Tongue (tissue), 3 donors: ENCODE measurements around the gene BCKDHA. TPM values are rescaled to one million over a fixed set of nuclear protein-coding genes. Genes with fewer than 3 reads are reported as not detected.
"Not testable (repeated sequence)": the region's sequence is repeated elsewhere in the genome, so short reads cannot be mapped to it uniquely, and the experiment has no call there.

Experiments
- DNase-seq: peaks from one replicate; pipeline ENCODE4 v3.0.0-alpha.2; 2015
- small RNA-seq: library from RNA; depleted of rRNA; stranded (forward); fragments of <200 nt; gene quantifications from one replicate; pipeline ENCODE3, GENCODE V24; 2014; ENCODE audit warnings: low replicate concordance
- total RNA-seq: library from RNA; depleted of rRNA; stranded (reverse); fragments of >200 nt; gene quantifications from one replicate; pipeline ENCODE4 v1.2.3, GENCODE V29; 2014

Gene BCKDHA
- total RNA-seq, 1 donor from 2014 or later, result 58.0 TPM

DNA sequence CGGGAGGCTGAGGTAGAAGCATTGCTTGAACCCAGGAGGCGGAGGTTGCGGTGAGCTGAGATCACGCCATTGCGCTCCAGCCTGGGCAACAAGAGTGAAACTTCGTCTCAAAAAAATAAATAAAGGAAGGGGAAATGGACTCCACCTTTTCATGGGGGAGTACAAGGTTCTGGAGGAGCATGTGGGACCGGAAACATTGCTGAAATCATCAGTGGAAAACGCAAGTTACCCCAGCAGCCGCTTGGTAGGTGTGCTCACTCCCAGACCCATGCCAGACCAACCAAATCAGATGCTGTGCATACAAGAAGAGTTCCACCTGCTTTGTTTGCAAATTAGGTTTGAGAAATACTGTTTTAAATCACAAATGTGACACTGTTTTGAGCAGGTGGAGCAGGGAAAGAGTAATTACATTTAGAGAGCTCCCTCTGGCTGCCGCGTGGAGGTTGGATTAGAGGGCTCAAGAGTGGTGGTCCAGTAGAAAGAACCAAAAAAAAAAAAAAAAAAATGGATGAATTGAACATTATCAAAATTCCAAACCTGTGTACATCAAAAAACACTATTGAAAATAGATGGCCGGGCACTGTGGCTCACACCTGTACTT, 50.2 kb downstream of the BCKDHA start:
- no peak for DNase-seq

DNA sequence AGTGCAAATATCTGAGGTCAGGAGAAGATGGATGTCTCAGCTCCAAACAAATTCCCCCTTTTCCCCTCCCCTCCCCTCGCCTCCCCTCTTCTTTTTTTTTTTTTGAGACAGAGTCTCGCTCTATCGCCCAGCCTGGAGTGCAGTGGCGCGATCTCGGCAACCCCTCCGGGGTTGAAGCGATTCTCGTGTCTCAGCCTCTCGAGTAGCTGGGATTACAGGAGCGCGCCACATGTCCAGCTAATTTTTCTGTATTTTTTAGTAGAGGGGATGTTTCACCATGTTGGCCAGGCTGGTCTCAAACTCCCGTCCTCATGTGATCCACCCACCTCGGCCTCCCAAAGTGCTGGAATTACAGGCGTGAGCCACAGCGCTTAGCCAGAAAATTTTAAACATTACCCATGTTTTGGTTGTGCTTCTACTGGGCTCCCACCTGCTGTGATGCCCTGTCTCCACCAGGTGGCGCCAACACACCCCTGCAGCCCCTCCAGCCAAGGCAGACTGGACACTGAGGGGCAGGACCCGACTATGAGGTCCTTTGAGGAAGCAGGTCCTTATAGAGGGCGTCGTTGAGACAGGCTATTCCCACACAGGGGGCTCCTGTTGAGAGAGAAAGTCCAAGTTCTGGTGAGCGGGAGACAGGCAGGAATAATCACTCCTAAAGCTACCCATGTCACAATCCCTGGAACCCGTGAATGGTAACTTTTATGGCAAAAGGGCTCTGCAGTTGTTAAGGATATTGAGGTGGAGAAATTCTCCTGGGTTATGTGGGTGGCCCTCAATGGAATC, 51.7 kb downstream of the BCKDHA start:
- peak; percentile 86 for DNase-seq

DNA sequence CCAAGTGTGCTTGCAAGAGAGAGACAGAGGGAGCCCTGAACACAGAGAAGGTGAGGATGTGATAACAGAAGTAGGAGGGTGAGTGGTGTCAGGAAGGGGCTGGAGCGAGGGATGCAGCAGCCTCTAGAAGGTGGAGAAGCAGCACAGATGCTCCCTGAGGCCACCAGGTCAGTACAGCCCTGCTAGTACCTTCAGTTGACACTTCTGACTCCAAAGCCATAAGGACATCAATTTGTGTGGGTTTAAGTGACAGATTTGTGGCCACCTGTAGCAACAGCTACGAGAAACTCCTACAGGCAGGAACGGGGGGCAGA, 52.2 kb downstream of the BCKDHA start:
- DNase-seq, result no peak

DNA sequence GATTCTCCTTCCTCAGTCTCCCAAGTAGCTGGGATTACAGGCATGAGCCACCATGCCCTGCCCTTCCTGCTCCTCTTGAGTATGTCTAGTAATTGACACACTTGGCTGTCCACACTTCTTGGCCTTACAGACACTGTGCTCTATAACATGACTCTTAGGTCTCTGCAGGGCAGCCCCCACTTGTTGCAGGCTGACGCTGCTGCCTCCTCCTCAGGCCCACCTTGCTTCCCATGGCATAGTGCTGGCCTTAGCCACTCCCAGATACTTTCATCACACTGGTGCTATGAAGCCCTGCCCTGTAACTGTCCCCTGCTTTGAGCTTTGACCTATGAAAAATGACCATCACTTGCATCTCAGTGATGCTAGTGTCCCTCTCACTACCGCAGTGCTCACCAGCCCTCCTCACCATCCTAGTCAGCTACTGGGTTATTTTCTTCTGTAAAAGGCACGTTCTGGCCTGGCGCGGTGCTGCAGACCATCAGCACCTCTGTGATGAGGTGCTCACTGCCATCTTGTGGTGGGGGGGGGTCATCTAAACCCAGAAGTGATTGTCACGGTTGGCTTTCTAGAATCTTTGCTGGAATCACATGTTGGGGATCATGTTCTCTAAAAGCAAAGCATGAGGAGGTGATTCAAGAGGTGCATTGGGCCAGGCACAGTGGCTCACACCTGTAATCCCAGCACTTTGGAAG, 55.1 kb downstream of the BCKDHA start:
- DNase-seq, result no peak

DNA sequence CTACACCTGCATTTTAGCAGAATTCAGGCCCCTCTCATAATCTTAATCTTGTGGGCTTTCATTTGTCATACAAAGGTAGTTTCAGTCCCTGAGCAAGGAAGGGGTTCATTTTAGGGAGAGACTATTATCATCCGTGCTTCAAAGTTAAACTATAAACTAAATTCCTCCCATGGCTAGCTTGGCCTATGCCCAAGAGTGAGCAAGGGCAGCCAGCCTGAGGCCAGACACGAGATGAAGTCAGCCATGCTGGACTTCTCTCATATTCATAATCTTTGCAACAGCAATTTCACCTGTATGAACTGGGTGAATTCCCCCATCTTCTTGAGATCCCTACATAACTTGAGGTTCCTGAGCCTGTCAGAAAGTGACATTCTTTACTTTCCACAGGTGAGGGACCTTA, 58.3 kb downstream of the BCKDHA start:
- no peak for DNase-seq

- peak; percentile 67 for DNase-seq
These were observed 58.8 kb downstream of the BCKDHA start for GRCh38 chr19:41456342-41456918.

GRCh38 chr19:41457241-41457640, 59.6 kb downstream of the BCKDHA start:
- no peak for DNase-seq

GRCh38 chr19:41462497-41462896, 64.9 kb downstream of the BCKDHA start:
- no peak for DNase-seq

DNA sequence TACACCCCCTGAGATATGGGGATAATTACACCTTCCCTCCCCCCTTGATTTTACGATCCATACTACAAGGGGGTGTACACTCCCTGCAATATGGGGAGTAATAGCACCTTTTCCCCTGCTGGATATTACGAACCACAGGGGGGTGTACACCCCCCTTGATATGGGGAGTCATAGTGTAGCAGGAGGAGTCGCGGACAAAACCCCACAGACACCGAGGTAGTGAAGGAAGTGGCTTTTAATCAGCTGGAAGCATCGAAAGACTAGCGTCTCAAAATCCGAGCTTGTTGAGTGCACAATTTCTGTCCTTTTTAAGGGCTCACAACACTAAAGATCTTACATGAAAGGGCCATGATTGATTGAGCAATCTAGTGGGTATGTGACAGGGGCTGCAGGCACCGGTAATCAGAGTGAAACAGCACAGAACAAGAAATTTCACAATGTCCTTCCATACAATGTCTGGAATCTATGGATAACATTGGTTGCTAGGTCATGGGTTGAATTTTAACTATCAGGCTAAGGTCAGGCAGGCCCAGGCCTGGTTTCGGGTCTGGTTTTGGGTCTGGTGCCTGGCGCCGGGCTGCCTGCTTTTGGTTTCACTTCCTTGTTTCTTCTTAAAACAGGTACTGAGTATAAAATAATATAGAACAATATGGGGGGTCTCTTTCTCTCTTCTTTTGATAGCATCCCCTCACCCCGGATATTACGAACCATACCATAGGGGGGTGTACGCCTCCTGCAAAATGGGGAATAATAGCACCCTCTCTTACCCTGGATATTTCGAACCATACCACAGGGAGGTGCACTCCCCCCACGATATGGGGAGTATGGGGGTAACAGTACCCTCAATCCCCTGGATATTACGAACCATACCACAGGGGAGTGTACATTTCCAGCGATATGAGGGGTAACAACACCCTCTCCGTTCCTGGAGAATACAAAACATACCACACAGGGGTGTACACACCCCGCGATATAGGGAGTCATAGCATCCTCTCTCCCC, 65.9 kb downstream of the BCKDHA start:
- DNase-seq, result not testable (repeated sequence)

Small RNAs within 50 kb of the gene (small RNA-seq; reads per million reads assigned to genes)
- not detected for gene RF00017

Other genes starting within 250 kb of the BCKDHA start
- 11.0 TPM for gene CYP2S1, start 204.6 kb upstream of the BCKDHA start, total RNA-seq
- 57.3 TPM for gene AXL, start 178.6 kb upstream of the BCKDHA start, total RNA-seq
- 119 TPM for gene HNRNPUL1, start 133.4 kb upstream of the BCKDHA start, total RNA-seq
- gene CCDC97, start 87.6 kb upstream of the BCKDHA start, total RNA-seq, result 21.2 TPM
- 12.2 TPM for gene TGFB1, start 43.9 kb upstream of the BCKDHA start, total RNA-seq
- 3.4 TPM for gene B9D2, start 33.7 kb upstream of the BCKDHA start, total RNA-seq
- 11.8 TPM for gene TMEM91, start 21.3 kb upstream of the BCKDHA start, total RNA-seq
- 18.2 TPM for gene EXOSC5, start 459 bp upstream of the BCKDHA start, total RNA-seq
- gene B3GNT8, start 29.6 kb downstream of the BCKDHA start, total RNA-seq, result 3.9 TPM
- gene DMAC2, start 42.1 kb downstream of the BCKDHA start, total RNA-seq, result 42.5 TPM
- gene ERICH4, start 45.3 kb downstream of the BCKDHA start, total RNA-seq, result not detected
- 2.6 TPM for gene CEACAM21, start 178.3 kb downstream of the BCKDHA start, total RNA-seq
- not detected for gene CEACAM4, start 229.3 kb downstream of the BCKDHA start, total RNA-seq